Naive B cell (primary cell): ENCODE results near the gene CEP162. TPM values are rescaled to one million over a fixed set of nuclear protein-coding genes. Genes with fewer than 3 reads are reported as not detected.
"Not testable (repeated sequence)": the region's sequence is repeated elsewhere in the genome, so short reads cannot be mapped to it uniquely, and the experiment has no call there.

ENCODE experiments used
- ATAC-seq, 2 donors: fragments of 150-1000 bp; cut with Tn5 transposase; 2 replicates each; pipeline ENCODE4 v1.10.0; 2021; ENCODE audit warnings: low read depth in 2 of 2, mild to moderate bottlenecking in 2 of 2, moderate library complexity in 2 of 2
- DNase-seq: peaks from one replicate; pipeline ENCODE4 v3.0.0; 2022
- H3K27ac Mint-ChIP-seq, 6 donors: one replicate each; pipeline ENCODE4 v1.8.0; 2020 to 2022; ENCODE audit warnings: mild to moderate bottlenecking in 6 of 6, mixed read lengths in 6 of 6, moderate library complexity in 5 of 6, inconsistent platforms in 2 of 6
- H3K27me3 Mint-ChIP-seq, 3 donors: one replicate each; pipeline ENCODE4 v1.8.0; 2021 to 2022; ENCODE audit warnings: mixed read lengths in 3 of 3, mild to moderate bottlenecking in 1 of 3
- H3K36me3 Mint-ChIP-seq, 2 donors: one replicate each; pipeline ENCODE4 v1.8.0; 2020 to 2022; ENCODE audit warnings: mixed read lengths in 2 of 2, inconsistent platforms in 1 of 2, mild to moderate bottlenecking in 1 of 2
- H3K4me1 Mint-ChIP-seq, 3 donors: one replicate each; pipeline ENCODE4 v1.8.0; 2020 to 2022; ENCODE audit warnings: mixed read lengths in 3 of 3, inconsistent platforms in 1 of 3, mild to moderate bottlenecking in 1 of 3, moderate library complexity in 1 of 3
- H3K4me3 Mint-ChIP-seq, 8 donors: one replicate each; pipeline ENCODE4 v1.8.0; 2020 to 2022; ENCODE audit warnings: mild to moderate bottlenecking in 8 of 8, mixed read lengths in 8 of 8, moderate library complexity in 8 of 8, inconsistent platforms in 2 of 8
- H3K9me3 Mint-ChIP-seq, 7 donors: one replicate each; pipeline ENCODE4 v1.8.0; 2020 to 2022; ENCODE audit warnings: mixed read lengths in 7 of 7, mild to moderate bottlenecking in 5 of 7, inconsistent platforms in 2 of 7, moderate library complexity in 1 of 7
- polyA plus RNA-seq, 6 donors: library from polyadenylated mRNA; unstranded; fragments of 300-500 nt; fragmentation: Illumina TruSeq; gene quantifications; one replicate each; pipeline ENCODE4 v1.2.3, GENCODE V29; 2021; ENCODE audit warnings: low read depth in 6 of 6

The CEP162 gene
- polyA plus RNA-seq, 6 donors from 2014 or later: 2.4 to 7.7 (median 5.6) TPM

GRCh38 chr6:84255641-84256040 lies 28.2 kb upstream of the CEP162 start:
- ATAC-seq (no peak), DNase-seq (no peak)
- Mint-ChIP-seq H3K27me3 (peaks cover 24 to 41% (median 34%) of the 10 kb centered on the region in 3 donors), H3K9me3 (no peaks in the 10 kb centered on the region), H3K4me1 (no peaks in the 10 kb centered on the region), H3K36me3 (no peaks in the 10 kb centered on the region), H3K4me3 (no peak overlapping the region), H3K27ac (peak overlapping the region in 1 of 6 donors; percentile 21)

DNA sequence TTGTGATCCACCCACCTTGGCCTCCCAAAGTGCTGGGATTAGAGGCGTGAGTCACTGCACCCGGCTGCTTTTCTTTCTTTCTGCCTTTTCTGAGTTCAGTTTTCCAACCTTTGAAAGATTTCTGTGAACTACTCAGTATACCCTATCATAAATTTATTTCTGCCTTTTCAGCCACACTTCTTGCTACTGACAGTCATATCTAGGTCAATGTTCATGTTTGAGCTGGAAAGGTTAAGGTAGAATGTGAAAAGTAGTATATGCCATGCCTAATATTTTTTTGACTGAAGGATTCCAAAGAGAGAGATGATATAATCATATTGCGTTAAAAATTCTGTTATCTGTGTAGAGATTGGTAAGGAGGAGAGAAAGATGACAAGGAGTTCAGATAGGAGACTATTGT lies 25.9 kb upstream of the CEP162 start:
- ATAC-seq (no peak), DNase-seq (no peak)
- H3K36me3 Mint-ChIP-seq: no peaks in the 10 kb centered on the region
- no peak overlapping the region for H3K4me3 Mint-ChIP-seq
- H3K27ac Mint-ChIP-seq: no peak overlapping the region
- peaks cover 0 to 4% (median 0%) of the 10 kb centered on the region in 3 donors for H3K4me1 Mint-ChIP-seq
- no peaks in the 10 kb centered on the region for H3K9me3 Mint-ChIP-seq
- H3K27me3 Mint-ChIP-seq: peaks cover 19 to 36% (median 30%) of the 10 kb centered on the region in 3 donors

- no peaks in the 10 kb centered on the region for H3K36me3 Mint-ChIP-seq
- DNase-seq (no peak), ATAC-seq (no peak)
- H3K4me3 Mint-ChIP-seq: no peak overlapping the region
- H3K4me1 Mint-ChIP-seq: peaks cover 0 to 4% (median 0%) of the 10 kb centered on the region in 3 donors
- H3K27me3 Mint-ChIP-seq: peaks cover 19 to 36% (median 28%) of the 10 kb centered on the region in 3 donors
- H3K9me3 Mint-ChIP-seq: no peaks in the 10 kb centered on the region
- H3K27ac Mint-ChIP-seq: no peak overlapping the region
These were observed 24.6 kb upstream of the CEP162 start for GRCh38 chr6:84251891-84252539.

- DNase-seq (no peak), ATAC-seq (peak in 1 of 2 donors; percentile 23)
- peaks cover 19 to 27% (median 20%) of the 10 kb centered on the region in 3 donors for H3K27me3 Mint-ChIP-seq
- H3K27ac Mint-ChIP-seq: no peak overlapping the region
- H3K36me3 Mint-ChIP-seq: no peaks in the 10 kb centered on the region
- peaks cover 0 to 4% (median 0%) of the 10 kb centered on the region in 3 donors for H3K4me1 Mint-ChIP-seq
- no peaks in the 10 kb centered on the region for H3K9me3 Mint-ChIP-seq
- H3K4me3 Mint-ChIP-seq: no peak overlapping the region
These were observed 22.3 kb upstream of the CEP162 start for GRCh38 chr6:84249724-84250123.

DNA sequence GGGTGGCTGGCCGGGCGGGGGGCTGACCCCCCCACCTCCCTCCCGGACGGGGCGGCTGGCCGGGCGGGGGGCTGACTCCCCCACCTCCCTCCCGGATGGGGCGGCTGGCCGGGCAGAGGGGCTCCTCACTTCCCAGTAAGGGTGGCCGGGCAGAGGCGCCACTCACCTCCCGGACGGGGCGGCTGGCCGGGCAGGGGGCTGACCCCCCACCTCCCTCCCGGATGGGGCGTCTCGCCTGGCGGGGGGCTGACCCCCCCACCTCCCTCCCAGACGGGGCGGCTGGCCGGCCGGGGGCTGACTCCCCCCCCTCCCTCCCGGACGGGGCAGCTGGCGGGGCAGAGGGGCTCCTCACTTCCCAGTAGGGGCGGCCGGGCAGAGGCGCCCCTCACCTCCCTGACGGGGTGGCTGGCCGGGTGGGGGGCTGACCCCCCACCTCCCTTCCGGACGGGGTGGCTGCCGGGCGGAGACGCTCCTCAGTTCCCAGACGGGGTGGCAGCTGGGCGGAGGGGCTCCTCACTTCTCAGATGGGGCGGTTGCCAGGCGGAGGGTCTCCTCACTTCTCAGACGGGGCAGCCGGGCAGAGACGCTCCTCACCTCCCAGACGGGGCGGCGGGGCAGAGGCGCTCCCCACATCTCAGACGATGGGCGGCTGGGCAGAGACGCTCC lies 17.1 kb upstream of the CEP162 start:
- not testable (repeated sequence) for DNase-seq, H3K4me3 Mint-ChIP-seq, H3K27me3 Mint-ChIP-seq, ATAC-seq, H3K27ac Mint-ChIP-seq, H3K4me1 Mint-ChIP-seq, H3K9me3 Mint-ChIP-seq, H3K36me3 Mint-ChIP-seq

- H3K27ac Mint-ChIP-seq: no peak overlapping the region
- peaks cover 0 to 7% (median 2%) of the 10 kb centered on the region in 7 donors for H3K9me3 Mint-ChIP-seq
- no peak for DNase-seq
These were observed 15.8 kb upstream of the CEP162 start for GRCh38 chr6:84243240-84243639.

DNA sequence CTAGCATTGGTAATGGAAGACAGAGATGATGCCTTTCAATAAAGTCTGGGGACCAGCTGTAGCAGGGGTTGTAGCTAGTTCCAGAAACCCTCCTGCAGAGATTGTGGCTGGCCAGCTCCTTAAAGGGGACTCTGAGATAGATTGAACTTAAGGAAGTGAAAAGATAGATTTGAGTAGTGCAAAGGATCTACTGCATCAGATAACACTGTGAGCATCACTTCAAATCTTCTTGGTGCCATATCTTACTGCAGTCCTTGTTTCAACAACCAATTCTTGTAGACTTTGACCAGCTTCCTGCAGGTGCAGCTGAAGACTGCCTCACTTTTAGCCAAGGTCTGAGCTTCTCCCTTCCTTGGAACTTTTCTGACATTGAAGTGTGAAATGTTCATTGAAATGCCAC lies 14.8 kb upstream of the CEP162 start:
- Mint-ChIP-seq H3K9me3 (peaks cover 0 to 7% (median 3%) of the 10 kb centered on the region in 7 donors), H3K36me3 (no peaks in the 10 kb centered on the region), H3K4me1 (no peaks in the 10 kb centered on the region), H3K27ac (peak overlapping the region in 1 of 6 donors; percentile 21), H3K27me3 (peaks cover 10 to 27% (median 15%) of the 10 kb centered on the region in 3 donors), H3K4me3 (no peak overlapping the region)
- ATAC-seq (no peak), DNase-seq (no peak)

More at GRCh38 chr6:84243240-84243639, 15.8 kb upstream of the CEP162 start:
- Mint-ChIP-seq H3K4me1 (no peaks in the 10 kb centered on the region), H3K4me3 (no peak overlapping the region), H3K36me3 (no peaks in the 10 kb centered on the region), H3K27me3 (peaks cover 8 to 17% (median 15%) of the 10 kb centered on the region in 3 donors)
- ATAC-seq: no peak

- Mint-ChIP-seq H3K27ac (peak overlapping the region in 5 of 6 donors; percentile 73 to 97 (median 95)), H3K9me3 (no peaks in the 10 kb centered on the region), H3K4me1 (peaks cover 11 to 21% (median 16%) of the 10 kb centered on the region in 3 donors), H3K36me3 (no peaks in the 10 kb centered on the region), H3K27me3 (peaks cover 14 to 17% (median 15%) of the 10 kb centered on the region in 3 donors), H3K4me3 (peak overlapping the region; percentile 88 to 100 (median 98))
- ATAC-seq (no peak), DNase-seq (no peak)
These were observed 728 bp upstream of the CEP162 start for GRCh38 chr6:84228198-84228543.

DNA sequence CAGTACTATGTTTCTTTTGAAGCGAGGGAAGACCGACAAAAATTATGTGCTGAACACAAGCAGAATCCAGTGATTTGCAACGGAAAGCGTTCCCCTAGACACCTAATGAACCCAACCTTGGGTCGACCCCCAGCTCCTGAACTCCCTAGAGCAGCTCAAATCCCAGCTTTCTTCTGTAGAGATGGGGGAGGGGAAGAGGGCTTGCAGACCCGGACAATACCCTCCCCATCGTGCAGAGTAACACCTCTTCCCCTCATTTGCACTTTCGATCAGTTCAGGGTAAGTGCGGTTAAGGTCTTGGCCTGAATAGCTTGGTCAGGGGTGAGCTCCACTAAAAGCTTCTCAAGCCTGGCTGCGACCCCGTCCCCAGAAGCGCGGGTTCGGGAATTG lies 404 bp downstream of the CEP162 start:
- peaks cover 11 to 21% (median 16%) of the 10 kb centered on the region in 3 donors for H3K4me1 Mint-ChIP-seq
- peak overlapping the region; percentile 88 to 100 (median 98) for H3K4me3 Mint-ChIP-seq
- H3K27ac Mint-ChIP-seq: peak overlapping the region; percentile 73 to 97 (median 96)
- H3K27me3 Mint-ChIP-seq: peaks cover 6 to 10% (median 7%) of the 10 kb centered on the region in 3 donors
- no peaks in the 10 kb centered on the region for H3K9me3 Mint-ChIP-seq
- no peak for DNase-seq
- H3K36me3 Mint-ChIP-seq: no peaks in the 10 kb centered on the region
- ATAC-seq: no peak

GRCh38 chr6:84224251-84224650 lies 3.2 kb downstream of the CEP162 start:
- Mint-ChIP-seq H3K9me3 (no peaks in the 10 kb centered on the region), H3K36me3 (no peaks in the 10 kb centered on the region), H3K4me1 (peaks cover 16 to 21% (median 16%) of the 10 kb centered on the region in 3 donors), H3K27ac (peak overlapping the region in 2 of 6 donors; percentile 15 to 49), H3K4me3 (peak overlapping the region in 2 of 8 donors; percentile 22 to 57), H3K27me3 (no peaks in the 10 kb centered on the region)
- DNase-seq (no peak), ATAC-seq (no peak)

DNA sequence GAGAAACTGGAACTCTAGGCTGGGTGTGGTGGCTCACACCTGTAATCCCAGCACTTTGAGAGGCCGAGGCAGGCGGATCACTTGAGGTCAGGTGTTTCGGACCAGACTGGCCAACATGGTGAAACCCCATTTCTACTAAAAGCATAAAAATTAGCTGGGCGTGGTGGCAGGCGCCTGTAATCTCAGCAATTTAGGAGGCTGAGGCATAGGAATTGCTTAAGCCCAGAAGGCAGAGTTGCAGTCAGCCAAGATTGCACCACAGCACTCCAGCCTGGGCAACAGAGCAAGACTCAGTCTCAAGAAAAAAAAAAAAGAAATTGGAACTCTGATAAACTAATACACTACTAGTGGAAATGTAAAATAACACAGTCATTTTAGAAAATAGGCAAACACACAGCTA lies 3.8 kb downstream of the CEP162 start:
- Mint-ChIP-seq H3K4me3 (peak overlapping the region in 1 of 8 donors; percentile 22), H3K4me1 (peaks cover 13 to 19% (median 14%) of the 10 kb centered on the region in 3 donors), H3K27ac (peak overlapping the region in 1 of 6 donors; percentile 13)
- not testable (repeated sequence) for DNase-seq, ATAC-seq, H3K36me3 Mint-ChIP-seq, H3K9me3 Mint-ChIP-seq, H3K27me3 Mint-ChIP-seq

DNA sequence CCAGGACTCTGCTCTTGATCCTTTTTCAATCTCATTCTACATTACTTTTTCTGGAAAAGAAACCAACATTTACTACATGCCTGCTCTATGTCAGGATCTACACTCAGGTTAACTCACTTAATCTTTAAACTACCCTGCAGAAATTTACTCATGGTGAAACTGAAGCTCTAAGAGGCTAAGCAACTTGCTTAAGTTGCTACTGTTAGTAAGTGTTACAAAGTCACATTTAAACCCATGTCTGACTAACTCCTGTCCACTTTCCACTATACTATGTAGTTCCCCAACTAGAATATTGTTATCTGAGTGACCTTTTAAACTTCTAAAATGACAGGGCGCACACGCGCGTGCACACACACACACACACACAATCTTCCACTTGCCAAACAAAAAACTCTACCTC lies 5.0 kb downstream of the CEP162 start:
- peaks cover 13 to 17% (median 14%) of the 10 kb centered on the region in 3 donors for H3K4me1 Mint-ChIP-seq
- no peak for ATAC-seq
- no peaks in the 10 kb centered on the region for H3K27me3 Mint-ChIP-seq
- no peak for DNase-seq
- peak overlapping the region in 1 of 6 donors; percentile 10 for H3K27ac Mint-ChIP-seq
- no peaks in the 10 kb centered on the region for H3K36me3 Mint-ChIP-seq
- no peak overlapping the region for H3K4me3 Mint-ChIP-seq
- H3K9me3 Mint-ChIP-seq: no peaks in the 10 kb centered on the region

- Mint-ChIP-seq H3K27ac (no peak overlapping the region), H3K9me3 (no peaks in the 10 kb centered on the region), H3K4me1 (peaks cover 11 to 17% (median 16%) of the 10 kb centered on the region in 3 donors), H3K4me3 (no peak overlapping the region), H3K36me3 (no peaks in the 10 kb centered on the region), H3K27me3 (no peaks in the 10 kb centered on the region)
- ATAC-seq: no peak
- peak; percentile 9 for DNase-seq
These were observed 6.5 kb downstream of the CEP162 start for GRCh38 chr6:84220809-84221409.
